Right hindlimb (tissue), 1 donor: ENCODE measurements around the gene NXPE4.
"Not testable (repeated sequence)": the region's sequence is repeated elsewhere in the genome, so short reads cannot be mapped to it uniquely, and the experiment has no call there.

ENCODE experiments used
- DNase-seq: peaks from one replicate; pipeline ENCODE4 v3.0.0-alpha.2; 2018

The NXPE4 gene

DNA sequence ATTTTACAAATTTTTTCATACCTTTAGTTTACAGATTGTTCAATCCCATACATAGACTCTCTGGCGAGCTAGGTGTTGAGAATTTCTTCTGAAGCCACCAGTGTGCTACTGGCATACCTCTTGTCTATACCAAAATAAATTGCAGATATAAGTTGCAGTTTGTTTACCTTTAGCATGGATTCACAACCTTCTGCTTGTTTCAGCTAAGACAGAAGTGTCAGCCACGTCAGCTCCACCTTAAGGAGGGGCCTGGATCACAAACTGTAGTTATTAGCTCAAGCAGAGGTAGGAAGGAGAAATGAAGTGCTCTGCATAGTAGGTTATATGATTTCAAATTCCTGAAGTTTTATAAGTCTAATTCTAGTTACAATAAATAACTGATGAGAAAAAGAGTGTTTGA is at the start of gene NXPE4:
NXPE4 (minus strand) TSS at position 216 of the 400 bp plus-strand sequence. CDS start 1,027 bp downstream, outside the sequence.
- DNase-seq = no peak

DNA sequence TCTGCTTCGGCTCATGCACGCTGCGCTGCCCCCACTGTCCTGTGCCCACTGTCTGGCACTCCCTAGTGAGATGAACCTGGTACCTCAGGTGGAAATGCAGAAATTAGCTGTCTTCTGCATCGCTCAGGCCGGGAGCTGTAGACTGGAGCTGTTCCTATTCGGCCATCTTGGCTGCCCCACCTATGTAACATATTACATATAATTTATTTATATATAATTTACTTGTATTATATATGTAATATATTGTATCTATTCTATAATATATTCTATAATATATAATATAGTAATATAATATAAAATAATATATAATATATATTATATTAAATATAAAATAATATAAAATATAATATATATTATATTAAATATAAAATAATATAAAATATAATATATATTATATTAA is 43.9 kb upstream of the NXPE4 start:
- DNase-seq = not testable (repeated sequence)

DNA sequence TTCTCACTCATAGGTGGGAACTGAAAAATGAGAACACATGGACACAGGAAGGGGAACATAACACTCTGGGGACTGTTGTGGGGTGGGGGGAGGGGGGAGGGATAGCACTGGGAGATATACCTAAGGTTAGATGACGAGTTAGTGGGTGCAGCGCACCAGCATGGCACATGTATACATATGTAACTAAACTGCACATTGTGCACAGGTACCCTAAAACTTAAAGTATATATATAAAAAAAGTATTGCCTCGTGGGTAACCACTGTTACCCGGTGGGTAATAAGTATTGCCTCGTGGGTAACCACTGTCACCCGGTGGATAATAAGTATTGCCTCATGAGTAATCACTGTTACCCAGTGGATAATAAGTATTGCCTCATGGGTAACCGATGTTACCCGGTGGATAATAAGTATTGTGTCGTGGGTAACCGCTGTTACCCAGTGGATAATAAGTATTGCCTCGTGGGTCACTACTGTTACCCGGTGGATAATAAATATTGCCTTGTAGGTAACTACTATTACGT is 35.9 kb upstream of the NXPE4 start:
- DNase-seq = not testable (repeated sequence)

DNA sequence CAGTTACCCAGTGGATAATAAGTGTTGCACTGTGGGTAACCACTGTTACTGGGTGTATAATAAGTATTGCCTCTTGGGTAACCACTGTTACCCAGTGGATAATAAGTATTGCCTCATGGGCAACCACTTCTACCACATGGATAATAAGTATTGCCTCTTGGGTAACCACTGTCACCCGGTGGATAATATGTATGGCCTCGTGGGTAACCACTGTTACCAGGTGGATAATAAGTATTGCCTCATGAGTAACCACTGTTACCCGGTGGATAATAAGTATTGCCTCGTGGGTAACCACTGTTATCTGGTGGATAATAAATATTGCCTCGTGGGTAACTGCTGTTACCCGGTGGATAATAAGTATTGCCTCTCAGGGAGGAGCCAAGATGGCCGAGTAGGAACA is 29.7 kb upstream of the NXPE4 start:
- DNase-seq = no peak

DNA sequence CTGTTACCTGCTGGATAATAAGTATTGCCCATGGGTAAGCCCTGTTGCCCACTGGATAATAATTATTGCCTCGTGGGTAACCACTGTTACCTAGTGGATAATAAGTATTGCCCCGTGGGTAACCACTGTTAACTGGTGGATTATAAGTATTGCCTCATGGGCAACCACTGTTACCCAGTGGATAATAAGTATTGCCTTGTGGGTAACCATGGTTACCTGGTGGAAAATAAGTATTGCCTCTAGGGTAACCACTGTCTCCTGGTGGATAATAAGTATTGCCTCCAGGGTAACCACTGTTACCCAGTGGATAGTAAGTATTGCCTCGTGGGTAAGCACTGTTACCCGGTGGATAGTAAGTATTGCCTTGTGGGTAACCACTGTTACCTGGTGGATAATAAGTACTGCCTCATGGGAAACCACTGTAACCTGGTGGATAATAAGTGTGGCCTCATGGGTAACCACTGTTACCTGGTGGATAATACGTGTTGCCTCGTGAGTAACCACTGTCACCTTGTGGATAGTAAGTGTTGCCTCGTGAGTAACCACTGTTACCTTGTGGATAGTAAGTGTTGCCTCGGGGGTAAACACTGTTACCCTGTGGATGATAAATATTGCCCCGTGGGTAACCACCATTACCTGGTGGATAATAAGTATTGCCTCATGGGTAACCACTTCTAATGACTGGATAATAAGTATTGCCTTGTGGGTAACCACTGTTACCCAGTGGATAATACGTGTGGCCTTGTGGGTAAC is 29.0 kb upstream of the NXPE4 start:
- no peak for DNase-seq

DNA sequence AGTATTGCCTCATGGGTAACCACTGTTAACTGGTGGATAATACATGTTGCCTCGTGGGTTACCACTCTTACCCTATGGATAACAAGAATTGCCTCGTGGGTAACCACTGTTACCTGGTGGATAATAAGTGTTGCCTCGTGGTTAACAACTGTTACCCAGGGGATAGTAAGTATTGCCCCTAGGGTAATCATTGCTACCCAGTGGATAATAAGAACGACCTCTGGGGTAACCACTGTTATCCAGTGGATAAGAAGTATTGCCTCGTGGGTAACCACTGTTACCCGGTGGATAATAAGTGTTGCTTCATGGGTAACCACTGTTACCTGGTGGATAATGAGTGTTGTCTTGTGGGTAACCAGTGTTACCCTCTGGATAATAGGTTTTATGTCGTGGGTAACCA is 28.1 kb upstream of the NXPE4 start:
- DNase-seq = no peak

DNA sequence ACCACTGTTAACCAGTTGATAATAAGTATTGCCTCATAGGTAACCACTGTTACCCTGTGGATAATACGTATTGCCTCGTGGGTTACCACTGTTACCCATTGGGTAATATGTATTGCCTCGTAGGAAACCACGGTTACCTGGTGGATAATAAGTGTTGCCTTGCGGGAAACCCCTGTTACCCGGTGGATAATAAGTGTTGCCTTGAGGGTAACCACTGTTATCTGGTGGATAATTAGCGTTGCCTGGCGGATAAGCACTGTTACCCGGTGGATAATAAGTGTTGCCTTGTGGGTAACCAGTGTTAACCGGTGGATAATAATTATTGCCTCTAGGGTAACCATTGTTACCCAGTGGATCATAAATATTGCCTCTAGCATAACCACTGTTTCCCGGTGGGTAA is 27.3 kb upstream of the NXPE4 start:
- no peak for DNase-seq

DNA sequence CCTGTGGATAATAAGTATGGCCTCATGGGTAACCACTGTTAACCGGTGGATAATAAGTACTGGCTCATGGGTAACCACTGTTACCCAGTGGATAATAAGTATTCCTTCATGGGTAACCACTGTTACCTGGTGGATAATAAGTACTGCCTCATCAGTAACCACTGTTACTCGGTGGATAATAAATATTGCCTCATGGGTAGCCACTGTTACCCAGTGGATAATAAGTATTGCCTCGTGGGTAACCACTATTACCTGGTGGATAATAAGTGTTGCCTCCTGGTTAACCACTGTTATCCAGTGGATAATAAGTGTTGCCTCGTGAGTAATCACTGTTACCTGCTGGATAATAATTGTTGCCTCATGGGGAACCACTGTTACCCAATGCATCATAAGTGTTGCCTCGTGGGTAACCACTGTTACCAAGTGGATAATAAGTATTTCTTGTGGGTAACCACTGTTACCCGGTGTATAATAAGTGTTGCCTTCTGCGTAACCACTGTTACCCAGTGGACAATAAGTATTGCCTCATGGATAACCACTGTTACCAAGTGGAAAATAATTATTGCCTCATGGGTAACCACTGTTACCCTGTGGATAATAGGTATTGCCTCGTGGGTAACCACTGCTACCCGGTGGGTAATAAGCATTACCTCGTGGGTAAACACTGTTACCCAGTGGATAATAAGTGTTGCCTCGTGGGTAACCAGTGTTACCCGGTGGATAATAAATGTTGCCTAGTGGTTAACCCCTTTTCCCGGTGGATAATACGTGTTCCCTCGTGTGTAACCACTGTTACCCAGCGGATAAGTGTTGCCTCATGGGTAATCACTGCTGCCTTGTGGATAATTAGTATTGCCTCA is 26.6 kb upstream of the NXPE4 start:
- no peak for DNase-seq

DNA sequence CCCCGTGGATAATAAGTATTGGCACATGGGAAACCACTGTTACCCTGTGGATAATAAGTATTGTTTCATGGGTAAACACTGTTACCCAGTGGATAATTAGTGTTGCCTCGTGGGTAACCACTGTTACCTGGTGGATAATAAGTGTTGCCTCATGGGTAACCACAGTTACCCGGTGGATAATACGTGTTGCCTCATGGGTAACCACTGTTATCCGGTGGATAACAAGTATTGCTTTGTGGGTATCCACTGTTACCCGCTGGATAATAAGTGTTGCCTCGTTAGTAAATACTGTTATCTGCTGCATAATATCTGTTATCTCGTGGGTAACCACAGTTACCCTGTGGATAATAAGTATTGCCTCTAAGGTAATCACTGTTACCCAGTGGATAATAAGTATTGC is 25.5 kb upstream of the NXPE4 start:
- no peak for DNase-seq

DNA sequence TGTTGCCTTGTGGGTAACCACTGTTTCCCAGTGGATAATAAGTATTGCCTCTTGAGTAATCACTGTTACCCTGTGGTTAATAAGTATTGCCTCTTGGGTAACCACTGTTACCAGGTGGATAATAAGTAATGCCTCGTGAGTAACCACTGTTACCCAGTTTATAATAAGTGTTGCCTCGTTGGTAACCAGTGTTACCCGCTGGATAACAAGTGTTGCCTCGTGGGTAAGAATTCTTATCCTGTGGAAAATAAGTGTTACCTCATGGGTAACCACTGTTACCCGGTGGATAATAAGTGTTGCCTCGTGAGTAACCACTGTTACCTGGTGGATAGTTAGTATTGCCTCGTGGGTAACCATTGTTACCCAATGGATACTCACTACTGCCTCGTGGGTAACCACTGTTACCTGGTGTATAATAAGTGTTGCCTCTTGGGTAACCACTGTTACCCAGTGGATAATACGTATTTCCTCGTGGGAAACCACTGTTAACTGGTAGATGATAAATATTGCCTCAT is 24.1 kb upstream of the NXPE4 start:
- no peak for DNase-seq

DNA sequence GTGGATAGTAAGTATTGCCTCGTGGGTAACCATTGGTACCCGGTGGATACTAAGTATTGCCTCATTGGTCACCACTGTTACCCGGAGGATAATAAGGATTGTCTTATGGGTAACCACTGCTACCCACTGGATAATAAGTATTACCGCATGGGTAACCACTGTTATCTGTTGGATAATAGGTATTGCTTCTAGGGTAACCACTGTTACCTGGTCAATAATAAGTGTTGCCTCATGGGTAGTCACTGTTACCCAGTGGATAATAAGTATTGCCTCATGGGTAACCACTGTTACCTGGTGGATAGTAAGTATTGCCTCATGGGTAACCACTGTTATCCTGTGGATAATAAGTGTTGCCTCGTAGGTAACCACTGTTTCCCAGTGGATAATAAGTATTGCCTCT is 22.6 kb upstream of the NXPE4 start:
- no peak for DNase-seq

DNA sequence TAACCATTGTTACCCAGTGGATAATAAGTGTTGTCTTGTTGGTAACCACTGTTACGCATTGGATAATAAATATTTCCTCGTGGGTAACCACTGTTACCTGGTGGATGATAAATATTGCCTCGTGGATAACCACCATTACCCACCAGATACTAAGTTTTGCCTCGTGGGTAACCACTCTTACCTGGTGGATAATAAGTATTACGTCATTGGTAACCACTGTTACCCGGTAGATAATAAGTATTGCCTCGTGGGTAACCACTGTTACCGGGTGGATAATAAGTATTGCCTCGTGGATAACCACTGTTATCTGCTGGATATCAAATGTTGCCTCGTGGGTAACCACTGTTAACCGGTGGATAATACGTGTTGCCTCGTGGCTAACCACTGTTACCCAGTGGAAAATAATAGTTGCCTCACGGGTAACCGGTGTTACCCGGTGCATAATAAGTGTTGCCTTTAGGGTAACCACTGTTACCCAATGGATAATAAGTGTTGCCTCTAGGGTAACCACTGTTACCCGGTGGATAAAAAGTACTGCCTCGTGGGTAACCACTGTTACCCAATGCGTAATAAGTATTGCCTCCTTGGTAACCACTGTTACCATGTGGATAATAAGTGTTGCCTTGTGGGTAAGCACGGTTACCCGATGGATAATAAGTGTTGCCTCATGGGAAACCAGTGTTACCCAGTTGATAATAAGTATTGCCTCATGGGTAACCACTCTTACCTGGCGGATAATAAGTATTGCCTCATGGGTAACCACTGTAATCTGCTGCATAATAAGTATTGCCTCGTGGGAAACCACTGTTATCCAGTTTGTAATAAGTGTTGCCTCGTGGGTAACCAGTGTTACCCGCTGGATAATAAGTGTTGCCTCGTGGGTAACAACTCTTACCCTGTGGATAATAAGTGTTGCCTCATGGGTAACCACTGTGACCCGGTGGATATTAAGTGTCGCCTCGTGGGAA is 21.9 kb upstream of the NXPE4 start:
- no peak for DNase-seq

DNA sequence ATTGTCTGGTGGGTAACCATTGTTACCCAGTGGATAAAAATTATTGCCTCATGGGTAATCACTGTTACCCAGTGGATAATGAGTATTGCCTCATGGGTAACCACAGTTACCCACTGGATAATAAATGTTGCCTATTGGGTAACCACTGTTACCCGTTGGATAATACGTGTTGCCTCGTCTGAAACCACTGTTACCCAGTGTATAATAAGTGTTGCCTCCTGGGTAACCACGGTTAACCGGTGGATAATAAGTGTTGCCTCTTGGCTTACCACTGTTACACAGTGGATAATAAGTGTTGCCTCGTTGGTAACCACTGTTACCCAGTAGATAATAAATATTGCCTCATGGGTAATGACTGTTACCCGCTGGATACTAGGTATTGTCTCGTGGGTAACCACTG is 20.9 kb upstream of the NXPE4 start:
- DNase-seq = no peak

DNA sequence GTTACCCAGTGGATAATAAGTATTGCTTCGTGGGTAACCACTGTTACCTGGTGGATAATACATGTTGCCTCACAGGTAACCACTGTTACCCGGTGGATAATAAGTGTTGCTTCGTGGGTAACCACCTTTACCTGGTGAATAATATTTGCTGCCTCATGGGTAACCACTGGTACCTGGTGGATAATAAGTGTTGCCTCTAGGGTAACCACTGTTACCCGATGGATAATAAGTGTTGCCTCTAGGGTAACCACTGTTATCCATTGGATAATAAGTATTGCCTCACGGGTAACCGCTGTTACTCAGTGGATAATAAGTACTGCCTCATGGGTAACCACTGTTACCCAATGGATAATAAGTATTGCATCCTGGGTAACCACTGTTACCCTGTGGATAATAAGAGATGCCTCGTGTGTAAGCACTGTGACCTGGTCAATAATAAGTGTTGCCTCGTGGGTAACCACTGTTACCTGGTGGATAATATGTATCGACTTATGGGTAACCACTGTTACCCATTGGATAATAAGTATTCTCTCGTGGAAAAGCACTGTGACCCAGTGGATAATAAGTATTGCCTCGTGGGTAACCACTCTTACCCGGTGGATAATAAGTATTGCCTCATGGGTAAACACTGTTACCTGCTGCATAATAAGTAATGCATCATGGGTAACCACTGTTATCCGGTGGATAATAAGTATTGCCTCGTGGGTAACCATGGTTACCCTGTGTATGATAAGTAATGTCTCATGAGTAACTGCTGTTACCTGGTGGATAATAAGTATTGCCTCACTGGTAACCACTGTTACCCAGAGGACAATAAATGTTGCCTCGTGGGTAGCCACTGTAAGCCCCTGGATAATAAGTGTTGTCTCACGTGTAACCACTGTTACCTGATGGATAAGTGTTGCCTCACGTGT is 20.1 kb upstream of the NXPE4 start:
- no peak for DNase-seq

DNA sequence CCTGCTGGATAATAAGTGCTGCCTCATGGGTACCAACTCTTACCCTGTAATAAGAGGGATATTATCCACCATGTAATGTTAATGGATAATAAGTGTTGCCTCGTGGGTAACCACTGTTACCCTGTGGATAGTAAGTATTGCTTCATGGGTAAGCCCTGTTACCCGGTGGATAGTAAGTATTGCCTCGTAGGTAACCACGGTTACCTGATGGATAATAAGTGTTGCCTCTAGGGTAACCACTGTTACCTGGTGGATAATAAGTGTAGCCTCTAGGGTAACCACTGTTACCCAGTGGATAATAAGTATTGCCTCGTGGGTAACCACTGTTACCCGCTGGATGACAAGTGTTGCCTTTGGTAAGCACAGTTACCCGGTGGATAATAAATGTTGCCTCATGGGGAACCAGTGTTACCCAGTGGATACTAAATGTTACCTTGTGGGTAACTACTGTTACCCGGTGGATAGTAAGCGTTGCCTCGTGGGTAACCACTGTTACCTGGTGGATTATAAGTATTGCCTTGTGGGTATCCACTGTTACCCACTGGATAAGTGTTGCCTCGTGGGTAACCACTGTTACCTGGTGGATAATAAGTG is 18.6 kb upstream of the NXPE4 start:
- DNase-seq = no peak

DNA sequence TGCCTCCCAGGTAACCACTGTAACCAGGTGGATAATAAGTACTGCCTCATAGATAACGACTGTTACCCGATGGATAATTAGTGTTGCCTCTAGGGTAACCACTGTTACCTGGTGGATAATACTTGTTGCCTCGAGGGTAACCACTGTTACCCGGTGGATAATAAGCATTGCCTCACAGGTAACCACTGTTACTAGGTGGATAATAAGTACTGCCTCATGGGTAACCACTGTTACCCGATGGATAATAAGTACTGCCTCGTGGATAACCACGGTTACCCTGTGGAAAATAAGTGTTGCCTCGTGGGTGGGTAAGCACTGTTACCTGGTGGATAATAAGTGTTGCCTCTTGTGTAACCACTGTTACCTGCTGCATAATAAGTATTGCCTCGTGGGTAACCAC is 17.5 kb upstream of the NXPE4 start:
- DNase-seq = not testable (repeated sequence)

DNA sequence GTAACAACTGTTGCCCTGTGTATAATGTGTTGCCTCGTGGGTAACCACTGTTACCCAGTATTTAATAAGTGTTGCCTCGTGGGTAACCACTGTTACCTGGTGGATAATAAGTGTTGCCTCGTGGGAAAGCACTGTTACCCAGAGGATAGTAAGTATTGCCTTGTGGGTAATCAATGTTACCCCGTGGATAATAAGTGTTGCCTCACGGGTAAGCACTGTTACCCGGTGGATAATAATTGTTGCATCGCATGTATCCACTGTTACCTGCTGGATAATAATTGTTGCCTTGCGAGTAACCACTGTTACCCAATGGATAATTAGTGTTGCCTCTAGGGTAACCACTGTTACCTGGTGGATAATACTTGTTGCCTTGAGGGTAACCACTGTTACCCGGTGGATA is 17.1 kb upstream of the NXPE4 start:
- DNase-seq = no peak

DNA sequence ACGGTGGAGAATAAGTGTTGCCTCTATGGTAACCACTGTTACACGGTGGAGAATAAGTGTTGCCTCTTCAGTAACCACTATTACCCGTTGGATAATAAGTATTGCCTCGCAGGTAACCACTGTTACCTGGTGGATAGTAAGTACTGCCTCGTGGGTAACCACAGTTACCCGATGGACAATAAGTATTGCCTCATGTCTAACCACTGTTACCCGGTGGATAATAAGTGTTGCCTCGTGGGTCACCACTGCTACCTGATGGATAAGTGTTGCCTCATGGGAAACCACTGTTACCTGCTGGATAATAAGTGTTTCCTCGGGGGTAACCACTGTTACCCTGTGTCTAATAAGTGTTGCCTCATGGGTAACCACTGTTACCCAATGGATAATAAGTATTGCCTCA is 16.6 kb upstream of the NXPE4 start:
- DNase-seq = not testable (repeated sequence)

DNA sequence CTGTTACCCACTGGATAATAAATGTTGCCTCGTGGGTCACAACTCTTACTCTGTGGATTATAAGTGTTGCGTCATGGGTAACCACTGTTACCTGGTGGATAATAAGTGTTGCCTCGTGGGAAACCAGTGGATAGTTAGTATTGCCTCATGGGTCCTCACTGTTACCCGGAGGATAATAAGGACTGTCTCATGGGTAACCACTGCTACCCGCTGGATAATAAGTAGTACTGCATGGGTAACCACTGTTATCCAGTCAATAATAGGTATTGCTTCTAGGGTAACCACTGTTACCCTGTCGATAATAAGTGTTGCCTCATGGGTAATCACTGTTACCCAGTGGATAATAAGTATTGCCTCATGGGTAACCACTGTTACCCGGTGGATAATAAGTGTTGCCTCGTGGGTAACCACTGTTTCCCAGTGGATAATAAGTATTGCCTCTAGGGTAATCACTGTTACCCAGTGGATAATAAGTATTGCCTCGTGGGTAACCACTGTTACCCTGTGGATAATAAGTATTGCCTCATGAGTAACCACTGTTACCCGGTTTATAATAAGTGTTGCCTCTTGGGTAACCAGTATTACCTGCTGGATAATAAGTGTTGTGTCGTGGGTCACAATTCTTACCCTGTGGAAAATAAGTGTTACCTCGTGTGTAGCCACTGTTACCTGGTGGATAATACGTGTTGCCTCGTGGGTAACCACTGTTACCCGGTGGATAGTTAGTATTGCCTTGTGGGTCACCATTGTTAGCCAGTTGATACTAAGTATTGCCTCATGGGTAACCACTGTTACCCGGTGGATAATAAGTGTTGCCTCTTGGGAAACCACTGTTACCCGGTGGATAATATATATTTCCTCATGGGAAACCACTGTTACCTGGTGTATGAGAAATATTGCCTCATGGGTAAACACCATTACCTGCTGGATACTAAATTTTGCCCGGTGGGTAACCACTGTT is 15.7 kb upstream of the NXPE4 start:
- no peak for DNase-seq

DNA sequence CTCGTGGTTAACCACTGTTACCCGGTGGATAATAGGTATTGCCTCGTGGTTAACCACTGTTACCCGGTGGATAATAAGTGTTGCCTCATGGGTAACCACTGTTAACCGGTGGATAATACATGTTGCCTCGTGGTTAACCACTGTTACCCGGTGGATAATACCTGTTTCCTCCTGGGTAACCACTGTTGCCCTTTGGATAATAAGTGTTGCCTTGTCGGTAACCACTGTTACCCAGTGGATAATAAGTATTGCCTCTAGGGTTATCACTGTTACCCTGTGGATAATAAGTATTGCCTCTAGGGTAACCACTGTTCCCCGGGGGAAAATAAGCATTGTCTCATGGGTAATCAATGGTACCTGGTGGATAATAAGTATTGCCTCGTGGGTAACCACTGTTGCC is 15.0 kb upstream of the NXPE4 start:
- DNase-seq = no peak
